ENCODE measurements around the gene FGG.

Gene FGG

DNA sequence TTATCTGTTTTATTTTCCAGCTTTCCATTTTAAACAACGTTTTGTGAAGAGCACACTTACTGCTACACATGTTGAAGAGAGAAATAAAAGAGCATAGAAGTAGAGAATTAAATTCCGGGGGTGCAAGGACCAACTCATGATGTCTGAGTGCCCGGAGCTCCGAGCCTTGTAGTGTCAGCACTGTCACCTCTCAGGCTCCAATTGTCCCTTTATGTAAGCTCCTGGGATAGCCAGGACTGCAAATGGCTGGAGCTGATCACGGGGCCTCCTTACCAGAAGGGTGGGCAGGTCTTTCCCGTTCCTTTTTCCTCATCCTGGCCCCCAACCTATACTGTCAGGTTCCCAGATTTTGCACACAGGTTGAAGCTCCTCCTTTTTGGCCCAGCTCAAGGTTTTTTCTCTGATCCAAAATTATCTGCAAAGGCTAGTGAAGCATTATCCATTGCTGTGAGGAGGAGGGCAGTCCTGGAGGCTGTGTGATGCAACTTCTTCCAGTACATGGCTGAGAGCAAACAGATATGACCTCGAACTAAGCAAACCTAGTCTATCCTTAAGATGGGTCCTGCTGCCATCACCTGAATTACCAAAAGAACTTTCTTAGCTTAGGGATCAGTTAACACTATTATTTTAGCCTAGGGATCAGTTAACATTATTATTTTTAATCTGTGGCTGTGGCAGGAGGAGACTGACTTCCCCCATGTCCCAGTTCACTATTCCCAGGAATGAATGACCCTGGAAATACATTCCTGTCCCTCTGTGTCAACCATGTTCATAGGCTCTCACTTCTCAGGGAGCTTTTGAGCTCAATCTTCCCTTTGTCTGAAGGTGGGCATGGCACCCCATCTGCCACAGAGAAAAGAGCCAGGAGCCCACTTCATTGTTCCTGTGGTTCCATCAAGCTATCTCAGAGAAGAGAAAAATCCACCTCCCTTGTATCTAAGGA lies at the start of gene FGG:
FGG (minus strand) TSS at position 185 of the 943 bp plus-strand sequence; CDS start at position 138, 47 bp downstream.
- no peak for DNase-seq

DNA sequence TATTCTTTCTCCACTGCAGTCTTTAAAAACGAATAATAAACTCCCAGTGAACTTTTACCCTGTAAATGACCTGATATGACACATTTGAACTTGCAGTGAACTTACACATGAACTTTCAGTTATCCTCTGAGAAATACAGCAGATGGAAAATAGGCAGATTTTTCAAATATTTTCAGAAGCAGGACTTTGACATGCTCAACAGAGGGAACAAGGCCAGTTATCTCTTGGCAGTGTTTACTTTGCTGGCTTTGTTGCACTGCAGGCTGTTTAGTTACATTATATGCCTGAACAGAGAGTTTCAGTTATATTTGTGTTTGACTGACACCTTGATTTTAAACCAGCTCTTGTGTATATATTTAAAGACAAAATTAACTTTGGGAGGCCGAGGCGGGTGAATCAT lies 47.6 kb upstream of the FGG start:
- no peak for DNase-seq

DNA sequence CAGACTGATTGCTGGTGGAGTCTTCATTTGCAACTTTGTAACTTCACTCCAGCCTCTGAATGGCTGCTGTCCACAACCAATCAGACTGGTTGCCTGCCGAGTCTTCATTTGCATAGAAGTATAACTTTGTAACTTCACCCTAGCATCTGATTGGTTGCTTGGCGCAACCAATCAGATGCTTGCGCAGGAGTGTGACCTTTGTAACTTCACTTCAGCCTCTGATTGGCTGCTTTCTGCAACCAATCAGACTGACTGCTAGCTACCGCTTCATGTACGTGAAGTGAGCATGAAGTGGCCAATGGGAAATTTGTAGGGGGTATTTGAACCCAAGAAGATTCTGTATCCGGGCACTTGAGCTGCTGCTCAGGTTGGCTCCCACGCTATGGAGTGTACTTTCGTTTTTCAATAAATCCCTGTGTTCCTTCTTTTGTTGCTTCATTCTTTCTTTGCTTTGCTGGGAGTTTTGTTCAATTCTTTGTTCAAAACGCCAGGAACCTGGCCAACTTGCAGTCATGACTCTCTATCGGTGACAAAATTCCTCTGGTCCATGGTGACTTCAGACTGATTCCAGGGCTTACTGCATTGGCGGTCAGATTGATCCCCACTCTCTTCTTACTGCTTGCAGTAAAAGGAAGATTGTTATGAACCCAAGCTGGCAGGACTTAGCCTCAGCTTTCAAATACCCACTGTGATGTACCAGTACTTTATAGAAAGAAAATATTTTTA lies 46.4 kb upstream of the FGG start:
- DNase-seq: no peak

DNA sequence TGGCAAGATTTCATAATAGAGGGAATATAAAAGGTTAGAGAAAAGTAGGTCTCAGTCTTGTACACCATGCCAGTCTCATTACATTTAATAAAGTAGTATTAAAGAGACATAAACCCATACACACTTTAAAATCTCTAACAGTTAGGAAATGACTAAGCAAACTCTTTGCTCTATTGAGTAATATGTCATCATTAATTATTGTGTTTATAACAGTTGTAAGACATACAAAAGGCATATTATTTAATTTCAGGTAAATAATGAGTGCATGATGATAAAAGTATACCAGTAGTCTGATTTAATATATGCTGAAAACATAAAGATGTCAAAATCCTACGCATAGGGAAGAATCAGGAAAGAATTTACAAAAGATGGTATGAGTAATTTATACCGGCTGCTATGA lies 31.0 kb upstream of the FGG start:
- DNase-seq: no peak

DNA sequence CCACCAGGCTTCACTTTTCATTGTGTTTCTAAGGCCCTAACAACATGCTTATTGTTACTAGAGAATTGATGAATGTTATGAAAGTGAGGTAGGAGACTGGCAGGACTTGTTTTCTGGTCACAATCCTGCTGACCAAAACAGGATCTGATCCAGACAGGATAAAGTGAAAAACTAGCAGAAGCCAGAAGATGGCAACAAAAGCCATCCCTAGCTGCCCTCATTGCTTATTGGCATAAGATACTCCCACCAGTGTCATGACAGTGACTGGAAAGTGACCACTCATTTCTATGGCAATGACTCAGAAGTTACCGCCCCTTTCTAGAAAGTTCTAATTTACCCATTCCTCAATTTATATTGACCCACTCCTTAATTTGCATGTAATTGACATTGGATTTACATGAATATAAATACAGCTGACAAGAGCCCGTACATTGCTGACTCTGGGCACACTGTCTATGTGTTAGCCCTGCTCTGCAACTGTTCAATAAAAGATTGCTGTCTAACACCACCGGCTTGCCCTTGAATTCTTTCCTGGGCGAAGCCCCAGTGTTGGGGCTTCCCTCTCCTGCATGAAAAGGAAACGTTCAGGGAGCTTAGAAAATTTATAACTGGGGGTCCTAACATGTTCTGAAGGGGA lies 30.0 kb upstream of the FGG start:
- no peak for DNase-seq

DNA sequence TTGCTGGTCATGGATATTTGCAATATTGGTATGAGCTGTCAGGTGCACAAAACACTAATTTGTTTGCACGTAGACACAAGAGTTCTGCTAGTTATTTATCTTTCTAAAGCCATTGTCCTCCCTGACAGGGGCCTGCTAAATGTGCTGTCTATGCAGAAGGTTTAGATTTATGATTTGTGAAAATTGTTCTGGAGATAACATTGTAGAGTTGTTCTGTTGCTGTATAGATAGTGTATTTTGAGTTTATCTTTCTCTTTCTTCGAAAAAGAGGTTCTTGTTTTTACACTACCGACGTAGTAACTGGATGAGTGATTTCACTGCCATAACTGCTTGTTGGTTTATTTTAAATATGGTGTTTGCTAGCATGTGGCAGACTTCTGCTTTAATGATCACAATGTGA lies 28.5 kb upstream of the FGG start:
- DNase-seq: no peak

DNA sequence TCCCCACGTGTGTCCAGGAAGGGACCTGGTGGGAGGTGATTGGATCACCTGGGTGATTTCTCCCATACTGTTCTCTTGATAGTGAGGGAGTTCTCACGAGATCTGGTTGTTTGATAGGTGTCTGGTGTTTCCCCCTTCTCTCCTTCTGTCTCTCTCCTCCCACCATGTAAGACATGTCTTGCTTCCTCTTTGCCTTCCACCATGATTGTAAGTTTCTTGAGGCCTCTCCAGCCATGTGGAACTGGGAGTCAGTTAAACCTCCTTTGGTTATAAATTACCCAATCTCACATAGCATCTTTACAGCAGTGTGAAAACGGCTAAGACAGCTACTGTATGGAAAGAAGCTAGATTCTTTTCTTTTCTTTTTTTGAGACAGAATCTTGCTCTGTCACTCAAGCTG lies 21.6 kb upstream of the FGG start:
- no peak for DNase-seq

DNA sequence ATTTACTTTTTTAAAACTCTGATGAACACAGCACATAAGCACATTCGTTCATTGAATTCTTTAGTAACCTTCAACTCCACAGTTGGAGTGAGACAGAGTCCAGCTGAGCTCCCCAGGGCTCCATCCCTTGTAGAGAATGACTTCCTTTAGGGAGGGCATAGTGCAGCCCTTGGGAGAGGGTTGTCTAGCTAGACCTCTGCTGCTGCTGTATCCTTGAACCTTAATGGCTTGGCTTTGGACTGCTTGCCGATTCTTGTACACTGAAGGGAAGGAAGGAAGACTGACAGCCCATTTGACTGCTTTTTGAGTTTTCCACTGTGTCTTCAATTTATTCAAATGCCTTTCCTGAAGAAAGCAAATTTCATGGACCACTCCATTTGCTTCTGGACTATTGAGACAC lies 19.4 kb upstream of the FGG start:
- DNase-seq: no peak

DNA sequence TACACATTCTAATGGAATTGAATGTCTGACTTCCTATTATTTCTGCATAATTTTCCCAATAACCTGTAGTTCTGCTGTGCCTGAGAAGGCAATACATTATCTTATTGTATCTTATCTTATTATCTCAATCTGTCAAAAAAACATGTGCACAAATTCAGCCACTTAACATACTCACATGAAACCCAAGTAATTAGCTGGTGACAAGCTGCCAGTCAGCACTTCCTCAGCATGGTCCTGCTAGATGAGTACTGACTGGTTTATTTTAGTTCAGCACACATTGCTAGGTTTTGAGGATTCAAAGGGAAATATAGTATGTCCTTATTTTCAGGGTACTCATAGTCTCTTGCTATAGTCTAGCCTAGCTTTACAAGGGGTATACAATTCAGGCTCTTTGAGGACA lies 17.9 kb upstream of the FGG start:
- DNase-seq: no peak

DNA sequence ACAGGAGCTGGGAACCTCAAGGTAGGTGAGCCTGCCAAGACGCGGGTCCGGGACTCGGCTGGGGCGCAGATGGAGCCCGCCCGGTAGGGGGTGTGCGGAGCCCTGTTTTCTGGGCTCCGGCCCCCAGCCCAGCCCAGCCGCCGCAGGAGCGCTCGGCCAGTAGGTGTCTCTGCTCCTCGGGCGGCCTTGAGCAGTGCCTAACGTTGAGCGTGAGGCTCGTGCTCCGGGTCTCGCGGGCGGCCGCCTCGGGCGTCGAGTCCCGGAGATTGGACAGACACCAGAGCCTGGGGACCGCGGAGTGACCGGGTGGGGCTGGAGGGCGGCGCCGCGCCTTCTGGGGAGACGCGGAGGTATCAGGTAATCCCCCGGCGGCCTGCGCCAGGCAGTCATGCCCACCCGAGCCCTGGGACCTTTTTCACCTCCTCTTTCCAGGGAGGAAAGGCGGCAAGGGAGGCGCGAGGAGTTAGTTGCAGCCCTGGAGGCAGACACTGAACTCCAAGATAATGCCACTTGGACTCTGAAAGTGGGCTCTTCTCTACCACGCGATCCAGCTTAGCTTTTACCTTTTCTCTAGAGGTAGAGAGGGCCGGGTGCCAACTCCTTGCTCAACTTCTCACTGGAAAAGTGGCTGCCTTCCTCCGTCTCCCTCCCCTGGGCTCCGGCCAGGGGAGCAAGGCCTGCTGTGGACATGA lies 14.5 kb upstream of the FGG start:
- DNase-seq: peak; percentile 49 to 74

DNA sequence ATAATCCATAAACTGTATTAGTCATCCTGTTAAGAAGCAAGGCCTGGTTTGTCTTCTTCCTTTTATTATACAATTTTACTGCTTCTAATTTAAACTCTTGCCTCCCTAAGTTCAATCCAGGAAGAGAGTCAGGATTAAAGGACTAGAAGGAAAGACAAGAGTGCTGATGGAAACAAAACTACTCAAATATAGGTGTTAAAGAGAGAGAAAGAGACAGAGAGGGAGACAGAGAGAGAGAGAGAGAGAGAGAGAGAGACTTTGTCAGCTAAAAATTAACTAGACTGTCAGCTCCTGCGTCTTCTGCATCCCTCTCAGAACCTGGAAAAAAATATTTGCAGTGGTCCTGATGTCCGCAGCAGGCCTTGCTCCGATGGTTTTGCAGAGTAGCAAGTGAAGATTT lies 13.5 kb upstream of the FGG start:
- DNase-seq: no peak

DNA sequence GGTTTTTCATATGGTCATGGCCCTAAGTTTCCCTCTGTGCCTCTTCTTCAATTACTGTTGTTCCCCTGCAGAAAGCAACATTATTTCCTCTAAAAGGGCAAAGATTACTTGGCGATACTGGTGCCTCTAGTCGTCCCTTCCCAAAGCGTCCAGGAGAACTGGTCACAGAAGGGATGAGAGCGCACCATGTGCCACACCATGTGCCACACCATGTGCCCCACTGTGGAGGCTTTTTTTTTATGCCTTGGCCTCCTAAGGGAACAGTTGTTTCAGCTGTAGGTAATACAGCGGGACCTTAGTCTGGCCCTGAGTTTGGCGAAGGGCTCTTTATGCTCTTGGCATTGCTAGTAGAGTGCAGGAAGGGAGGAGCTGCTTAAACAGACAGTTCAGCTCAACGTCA lies 11.5 kb upstream of the FGG start:
- DNase-seq: no peak

DNA sequence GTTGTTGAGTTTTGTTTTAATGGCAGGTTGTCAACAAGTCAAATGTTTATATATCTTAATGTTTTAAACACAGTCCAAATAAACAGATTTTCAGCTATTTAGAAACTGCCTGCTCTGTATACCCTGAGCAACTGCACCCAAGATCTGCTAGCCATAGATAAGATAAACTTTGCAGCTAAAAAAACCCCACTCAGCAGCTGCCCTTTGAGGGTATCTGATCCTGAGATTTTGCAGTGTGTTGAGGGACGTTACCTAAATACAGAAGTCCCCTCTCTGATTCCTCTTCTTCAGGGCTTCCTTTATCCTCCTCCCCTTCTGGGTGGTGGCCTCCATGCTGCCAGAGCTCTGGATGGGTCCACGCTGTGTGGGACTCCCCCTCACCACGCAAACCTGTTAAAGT lies 11.0 kb upstream of the FGG start:
- no peak for DNase-seq

DNA sequence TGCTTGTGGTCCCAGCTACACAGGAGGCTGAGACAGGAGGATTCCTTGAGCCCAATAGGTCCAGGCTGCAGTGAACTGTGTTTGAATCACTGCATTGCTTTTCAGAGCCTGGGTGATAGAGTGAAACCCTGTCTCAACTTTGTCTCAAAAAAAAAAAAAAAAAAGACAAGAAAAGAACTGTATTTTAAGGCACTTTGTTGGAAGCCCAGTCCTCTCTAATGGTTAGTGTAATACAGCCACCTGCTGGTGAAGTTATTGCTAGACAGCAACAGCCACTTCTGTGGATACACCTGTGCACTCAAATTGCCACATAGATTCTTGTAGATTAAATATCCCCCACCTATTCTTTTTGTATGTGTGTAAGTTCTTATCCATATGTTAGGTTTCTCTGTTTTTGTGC lies 10.1 kb upstream of the FGG start:
- no peak for DNase-seq

DNA sequence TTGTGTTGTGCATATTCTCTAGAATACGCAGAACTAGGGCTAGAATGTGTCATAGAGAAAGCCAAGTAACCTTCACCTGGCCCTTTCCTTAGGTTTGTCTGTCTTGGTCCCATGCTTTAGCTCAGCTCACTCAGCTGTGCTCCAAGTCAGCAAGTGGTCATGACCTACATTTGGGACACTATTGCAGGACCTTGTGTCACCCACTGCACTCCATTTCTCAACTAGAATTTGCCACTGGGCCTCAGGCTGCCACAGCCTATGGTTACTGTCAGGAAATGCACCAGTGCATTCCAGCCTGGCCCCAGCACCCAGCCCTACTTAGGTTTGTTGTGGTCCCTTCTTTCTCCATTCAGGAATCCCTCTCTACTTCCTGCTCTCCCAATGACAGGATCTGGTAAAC lies 7.7 kb upstream of the FGG start:
- no peak for DNase-seq

DNA sequence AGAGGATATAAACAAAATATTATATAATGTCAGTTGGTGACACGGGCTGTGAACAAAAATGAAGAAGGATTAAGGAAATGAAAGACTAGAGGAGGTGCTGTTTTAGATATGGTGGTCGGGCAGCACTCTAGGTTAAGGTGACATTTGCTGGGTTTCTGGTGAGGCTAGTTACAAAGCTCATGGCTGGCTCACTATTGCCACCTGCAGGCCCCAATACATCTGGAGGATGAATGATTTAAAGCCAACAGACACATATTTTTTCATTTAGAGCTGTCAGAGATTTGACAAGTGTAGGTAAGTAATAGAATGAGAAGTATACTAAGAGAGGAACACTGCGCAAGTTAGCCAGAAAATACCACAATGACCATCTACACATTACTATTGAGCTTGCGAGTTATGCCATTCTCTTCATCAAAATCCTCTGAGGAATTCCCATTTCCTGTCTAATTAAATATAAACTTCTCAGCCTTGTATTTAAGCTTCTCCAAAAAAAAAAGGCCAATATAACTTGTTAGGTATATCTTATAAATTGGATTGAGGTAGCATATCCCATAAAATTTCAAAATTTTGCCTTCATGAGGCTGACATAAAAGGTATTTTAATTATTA lies 6.4 kb upstream of the FGG start:
- DNase-seq: peak; percentile 51 to 65

DNA sequence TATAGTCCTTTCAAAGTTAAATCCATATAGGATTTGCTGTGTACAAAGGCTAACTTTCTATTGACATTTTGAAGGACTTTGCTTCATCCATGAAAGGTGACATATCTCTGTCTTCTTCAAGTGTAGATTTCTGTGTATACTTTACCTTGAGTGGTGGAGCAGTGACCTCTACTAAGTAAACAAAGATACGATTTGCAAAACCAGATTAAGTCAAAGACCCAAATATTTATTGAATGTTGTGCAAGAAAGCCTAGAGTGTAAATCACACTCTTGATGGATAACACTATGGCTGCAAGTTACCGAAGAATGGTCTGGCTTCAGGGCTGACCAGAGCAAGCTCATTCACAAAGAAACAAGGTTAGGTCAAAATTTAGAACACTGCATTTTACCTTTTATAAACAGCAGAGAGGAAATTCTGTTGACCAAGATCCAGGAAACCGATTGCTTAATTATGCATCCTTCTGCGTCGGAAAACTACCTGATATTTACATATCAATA lies 5.4 kb upstream of the FGG start:
- DNase-seq: no peak

DNA sequence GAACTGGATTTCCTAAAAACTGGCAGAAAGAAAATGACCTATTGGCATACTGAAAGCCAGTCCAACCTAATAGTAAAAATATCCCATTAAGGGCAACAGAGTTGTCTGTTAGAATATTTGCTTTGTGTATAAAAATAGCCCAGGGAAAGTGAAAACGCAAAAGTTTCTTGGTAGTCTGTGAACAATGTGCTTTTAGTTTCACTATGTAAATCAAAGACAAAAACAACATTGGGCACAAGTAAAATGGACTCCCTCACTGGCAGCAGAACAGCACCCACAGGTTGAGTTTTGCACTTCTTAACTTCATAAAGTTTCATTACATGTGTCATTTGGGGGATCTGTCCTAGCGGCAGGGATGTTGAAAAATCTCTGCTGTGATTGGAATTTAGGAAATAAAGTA lies 4.3 kb upstream of the FGG start:
- DNase-seq: no peak

DNA sequence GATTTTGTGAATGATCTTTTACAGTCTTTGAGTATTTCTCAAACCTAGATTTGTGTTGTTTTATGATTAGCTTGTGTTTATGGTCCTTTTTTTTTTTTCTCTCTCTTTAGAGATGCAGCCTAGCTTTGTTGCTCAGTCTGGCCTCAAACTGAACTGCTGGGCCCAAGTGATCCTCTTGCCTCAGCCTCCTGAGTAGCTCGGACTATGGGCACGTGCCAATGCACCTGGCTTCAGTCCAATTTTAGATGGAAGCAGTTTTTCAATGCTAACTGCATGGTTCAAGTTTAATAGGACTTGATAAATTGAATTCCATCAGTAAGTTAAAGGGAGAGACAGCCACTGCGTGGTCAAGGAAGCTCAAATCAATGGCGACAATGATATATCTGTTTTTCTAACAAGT lies 3.8 kb upstream of the FGG start:
- DNase-seq: no peak

DNA sequence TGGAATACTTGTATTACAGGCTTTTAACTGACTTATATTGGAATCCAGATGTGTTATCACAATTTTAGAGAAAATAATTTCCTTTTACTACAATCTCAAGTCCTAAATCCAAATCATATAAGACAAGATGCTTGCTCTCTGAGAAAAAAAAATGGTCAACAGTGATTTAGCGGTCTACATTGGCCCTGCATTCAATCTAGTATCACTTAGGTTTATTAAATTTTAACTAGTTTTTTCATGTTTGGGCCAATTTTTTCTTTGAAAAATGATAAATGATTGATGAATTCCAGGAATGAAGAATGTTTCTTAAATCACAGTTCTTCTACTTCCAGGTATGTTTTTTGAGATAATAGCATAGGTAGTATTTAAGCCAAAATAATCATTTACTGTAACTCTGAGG lies 2.8 kb upstream of the FGG start:
- no peak for DNase-seq

DNA sequence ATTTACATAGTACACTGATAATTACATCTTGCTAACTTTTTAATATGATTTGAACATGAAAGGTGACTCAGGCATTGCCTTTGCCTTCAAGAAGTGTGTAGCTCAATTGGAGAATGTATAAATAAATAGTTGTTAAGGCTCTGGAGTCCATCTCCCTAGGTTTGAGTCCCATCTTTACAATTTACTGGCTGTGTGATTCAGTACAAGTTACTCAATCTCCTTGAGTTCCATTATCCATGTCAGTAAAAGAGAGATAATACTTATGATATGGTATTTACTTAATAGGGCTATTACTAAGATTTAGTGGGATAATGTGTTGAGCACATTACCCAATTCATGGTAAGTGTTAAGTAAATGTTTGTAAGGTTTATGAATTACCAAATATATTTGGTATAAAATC lies 1.9 kb upstream of the FGG start:
- DNase-seq: no peak

DNA sequence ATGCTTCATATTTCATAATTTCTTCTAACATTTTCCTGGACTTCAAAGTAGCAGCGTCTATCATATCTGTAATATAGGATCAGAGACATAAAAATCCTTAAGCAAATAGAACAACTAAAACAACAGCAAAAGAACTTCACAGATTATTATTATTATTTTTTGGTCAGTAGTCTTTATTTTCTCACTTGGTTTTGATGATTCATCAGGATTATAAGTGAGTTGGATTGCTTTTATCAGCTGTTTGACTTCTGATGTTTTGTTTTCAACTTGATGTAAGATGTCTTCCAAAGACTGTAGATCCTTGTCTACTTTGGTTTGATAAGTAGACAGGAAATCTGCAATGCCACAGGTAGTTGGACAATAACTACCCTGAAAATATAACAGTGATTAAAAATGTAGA lies 623 bp downstream of the FGG start:
- no peak for DNase-seq

DNA sequence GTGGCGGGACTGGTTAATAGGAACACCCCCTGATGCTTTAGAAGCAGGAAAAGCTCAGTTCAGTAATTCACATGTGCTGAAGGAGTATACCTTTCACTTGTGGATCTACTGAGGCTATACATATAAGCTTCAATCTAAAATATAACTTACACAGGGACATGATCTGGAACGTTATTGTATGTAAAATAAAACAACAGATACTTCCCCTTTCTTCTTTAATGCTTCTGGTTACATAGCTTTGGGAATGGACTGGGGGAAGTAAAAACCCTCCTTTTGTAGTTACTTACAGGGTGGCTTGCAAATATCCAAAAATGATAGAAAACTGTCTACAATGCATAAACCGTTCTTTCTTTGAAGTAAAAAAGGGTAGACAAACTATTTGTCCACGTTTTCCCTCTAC lies 1.9 kb downstream of the FGG start:
- no peak for DNase-seq

Measured in stimulated activated CD4-positive, alpha-beta T cell treated with anti-CD3 and anti-CD28 coated beads, Interleukin-2, amount 100 ng/mL, for 24 hours (primary cell).